Activated CD8-positive, alpha-beta memory T cell treated with anti-CD3 and anti-CD28 coated beads, Interleukin-2, amount 50 U/mL, for 4 hours (primary cell): ENCODE results near the gene TBXAS1.

Source experiments
- DNase-seq: peaks from one replicate; pipeline ENCODE4 v3.0.0-alpha.2; 2020

Gene TBXAS1

GRCh38 chr7:139950881-139951525, 121.9 kb downstream of the TBXAS1 start:
- DNase-seq, result no peak

- no peak for DNase-seq
These were observed 124.2 kb downstream of the TBXAS1 start for GRCh38 chr7:139953229-139953628.

DNA sequence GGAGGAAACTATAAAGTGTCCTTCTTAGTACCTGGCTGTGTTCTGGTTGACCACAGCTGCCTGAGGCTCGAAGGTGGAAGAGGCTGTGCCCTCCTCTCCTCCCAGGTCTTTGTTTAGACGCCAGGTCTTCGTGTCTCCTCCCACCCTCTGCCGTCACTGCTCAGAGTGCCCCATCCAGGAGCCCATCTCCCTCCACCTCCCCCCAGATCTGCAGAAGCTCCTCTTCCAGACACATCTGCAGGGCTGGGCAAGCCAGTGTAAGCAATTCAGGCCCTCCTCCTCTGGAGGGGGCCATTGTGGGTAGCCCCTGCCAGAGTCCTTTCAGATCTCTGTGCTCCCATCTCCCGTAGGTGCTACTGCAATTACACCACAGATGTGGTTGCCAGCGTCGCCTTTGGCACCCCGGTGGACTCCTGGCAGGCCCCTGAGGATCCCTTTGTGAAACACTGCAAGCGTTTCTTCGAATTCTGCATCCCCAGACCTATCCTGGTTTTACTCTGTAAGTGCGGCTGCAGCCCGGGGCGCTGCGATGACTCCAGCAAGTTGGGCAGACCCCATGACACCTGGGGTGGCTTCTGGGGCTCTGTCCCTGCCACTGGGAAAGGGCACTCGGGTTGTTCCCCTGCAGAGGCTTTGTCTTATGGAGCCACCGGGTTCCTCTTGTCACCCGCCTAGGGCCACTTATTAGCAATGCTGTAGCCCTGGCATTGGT, 126.2 kb downstream of the TBXAS1 start:
- DNase-seq, result no peak

GRCh38 chr7:139958599-139959284, 129.7 kb downstream of the TBXAS1 start:
- no peak for DNase-seq

- no peak for DNase-seq
These were observed 130.2 kb downstream of the TBXAS1 start for GRCh38 chr7:139959285-139959628.

DNA sequence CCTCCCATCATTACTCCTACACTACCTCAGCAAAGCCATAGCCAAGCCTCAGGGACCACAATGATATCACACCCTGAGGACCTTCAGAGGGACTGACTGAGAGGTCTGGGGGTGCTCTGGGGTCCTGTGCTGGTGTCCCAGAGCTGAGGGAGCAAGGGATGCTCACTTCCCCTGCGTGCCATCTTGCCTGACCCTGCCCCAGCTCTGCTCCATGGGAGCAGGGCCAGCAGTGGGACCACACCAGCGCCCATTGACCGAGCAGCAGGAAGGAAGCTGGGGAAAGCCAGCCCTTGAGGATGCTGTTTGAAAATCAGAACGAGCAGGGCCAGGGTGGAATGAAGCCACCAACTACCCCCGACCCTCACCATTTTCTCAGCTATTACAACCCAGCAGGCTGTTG, 130.7 kb downstream of the TBXAS1 start:
- DNase-seq, result no peak

- no peak for DNase-seq
These were observed 131.1 kb downstream of the TBXAS1 start for GRCh38 chr7:139960157-139960556.

- no peak for DNase-seq
These were observed 137.0 kb downstream of the TBXAS1 start for GRCh38 chr7:139965942-139966628.

DNA sequence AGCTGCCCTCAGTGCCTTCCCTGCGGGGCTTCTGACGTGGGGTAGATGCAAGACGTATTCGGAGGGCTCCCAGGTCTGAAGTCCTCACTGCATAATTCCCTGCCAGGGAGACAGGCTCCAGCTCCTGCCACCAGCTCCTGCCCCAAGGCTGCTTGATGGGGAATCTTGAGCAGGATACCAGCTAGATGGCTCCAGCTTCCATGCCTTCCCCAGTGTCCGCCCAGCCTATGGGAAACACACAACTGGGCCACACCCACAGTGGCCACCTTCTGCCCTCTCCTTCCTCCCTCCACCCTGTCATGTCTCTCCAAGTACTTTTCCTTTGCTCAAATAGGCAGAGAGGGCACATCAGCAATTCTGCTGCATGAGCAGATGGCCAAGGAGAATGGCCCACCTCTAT, 137.9 kb downstream of the TBXAS1 start:
- DNase-seq, result no peak

- DNase-seq, result no peak
These were observed 139.9 kb downstream of the TBXAS1 start for GRCh38 chr7:139968931-139969330.

GRCh38 chr7:139972029-139972428, 143.0 kb downstream of the TBXAS1 start:
- no peak for DNase-seq

GRCh38 chr7:139973101-139974050, 144.3 kb downstream of the TBXAS1 start:
- DNase-seq, result no peak

- DNase-seq, result no peak
These were observed 145.2 kb downstream of the TBXAS1 start for GRCh38 chr7:139974179-139974811.

GRCh38 chr7:139976055-139976837, 147.2 kb downstream of the TBXAS1 start:
- DNase-seq, result no peak

DNA sequence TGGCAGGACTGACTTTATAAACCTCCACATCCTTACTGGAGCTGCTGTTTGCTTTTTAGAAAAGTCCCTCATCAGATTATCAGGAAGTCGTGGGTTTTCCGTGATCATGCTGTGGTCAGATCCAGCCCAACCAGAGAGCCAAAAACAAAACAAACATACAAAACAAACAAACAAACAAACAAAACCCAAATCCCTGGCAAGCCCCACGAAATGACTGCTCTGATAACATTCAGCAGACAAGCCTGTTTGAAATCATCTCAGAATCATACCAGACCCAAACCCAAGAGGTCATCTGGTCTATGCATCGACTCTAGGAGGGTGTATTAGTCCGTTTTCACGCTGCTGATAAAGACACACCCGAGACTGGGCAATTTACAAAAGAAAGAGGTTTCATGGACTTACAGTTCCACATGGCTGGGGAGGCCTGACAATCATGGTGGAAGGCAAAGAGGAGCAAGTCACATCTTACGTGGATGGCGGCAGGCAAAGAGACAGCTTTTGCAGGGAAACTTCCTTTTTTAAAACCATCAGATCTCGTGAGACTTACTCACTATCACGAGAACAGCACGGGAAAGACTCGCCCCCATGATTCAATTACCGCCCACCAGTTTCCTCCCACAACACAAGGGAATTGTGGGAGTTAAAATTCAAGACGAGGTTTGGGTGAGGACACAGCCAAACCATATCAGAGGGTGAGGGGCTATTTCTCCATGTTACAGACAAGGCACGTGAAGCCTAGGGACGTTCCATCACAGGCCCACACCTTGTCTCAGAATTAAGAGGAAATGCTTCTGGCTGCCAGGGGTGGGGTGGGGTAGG, 148.0 kb downstream of the TBXAS1 start:
- no peak for DNase-seq

DNA sequence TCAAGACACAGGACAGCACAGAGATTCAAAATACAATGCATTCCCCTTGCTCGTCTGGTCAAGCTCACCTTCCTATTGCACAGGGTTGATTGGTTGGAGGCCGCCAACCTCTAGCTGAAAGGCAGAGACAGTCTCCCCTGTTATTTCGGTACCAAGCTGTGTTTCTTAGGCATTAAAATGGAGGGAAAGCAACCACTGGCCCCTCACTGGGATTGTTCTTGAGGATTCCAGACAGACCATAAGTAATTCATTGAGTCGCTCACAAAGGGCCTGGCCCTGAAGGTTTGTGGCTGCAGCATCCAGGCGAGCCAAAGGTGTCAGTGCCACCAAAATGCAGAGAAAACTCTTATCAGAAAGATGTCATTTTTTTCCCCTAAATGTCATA, 152.4 kb downstream of the TBXAS1 start:
- DNase-seq, result no peak

GRCh38 chr7:139982927-139983920, 154.2 kb downstream of the TBXAS1 start:
- DNase-seq, result no peak

- no peak for DNase-seq
These were observed 155.8 kb downstream of the TBXAS1 start for GRCh38 chr7:139984642-139985539.
